Naive thymus-derived CD4-positive, alpha-beta T cell (primary cell): Measurements from ENCODE around the gene DUOXA1. TPM values are rescaled to one million over a fixed set of nuclear protein-coding genes. Genes with fewer than 3 reads are reported as not detected.

ENCODE experiments used
- ATAC-seq: fragments of 150-1000 bp; cut with Tn5 transposase; 2 replicates; pipeline ENCODE4 v1.10.0; 2021; ENCODE audit warnings: mild to moderate bottlenecking, moderate library complexity
- CTCF ChIA-PET: fragments of 350-600 bp; sonication (Branson Sonifier 250); formaldehyde crosslinking; loops from one replicate; lab custom pipeline; 2021; ENCODE audit warnings: antibody characterized with exemption; lab: Charles Lee
- POLR2A ChIA-PET: fragments of 350-600 bp; sonication (Branson Sonifier 250); formaldehyde crosslinking; loops from one replicate; lab custom pipeline; 2021; ENCODE audit warnings: antibody characterized with exemption, inconsistent platforms; lab: Charles Lee
- DNase-seq, 9 donors: peaks; one replicate each; pipeline versions ENCODE4 v3.0.0 to v3.0.0-alpha.2; 2020 to 2022; ENCODE audit warnings: mixed read lengths in 1 of 9
- H3K27ac ChIP-seq: one replicate; pipeline ENCODE4 v1.7.0; 2013; ENCODE audit warnings: mild to moderate bottlenecking, low read depth, low read length, moderate library complexity
- H3K27me3 ChIP-seq, 2 donors: one replicate each; pipeline ENCODE4 v1.7.0; 2013; ENCODE audit warnings: low read length in 2 of 2, mild to moderate bottlenecking in 2 of 2, moderate library complexity in 2 of 2; ENCODE audit not compliant: control insufficient read depth in 2 of 2, insufficient read depth in 2 of 2
- H3K36me3 ChIP-seq, 3 experiments: 1 replicate in 2 of 3; 2 replicates in 1 of 3; pipeline ENCODE4 v1.7.0; 2013; ENCODE audit warnings: low read length in 3 of 3, mild to moderate bottlenecking in 3 of 3, moderate library complexity in 1 of 3; ENCODE audit not compliant: insufficient read depth in 3 of 3, control insufficient read depth in 2 of 3
- H3K4me1 ChIP-seq, 2 donors: one replicate each; pipeline ENCODE4 v1.7.0; 2013; ENCODE audit warnings: low read length in 2 of 2, mild to moderate bottlenecking in 2 of 2, moderate library complexity in 1 of 2; ENCODE audit not compliant: control insufficient read depth in 2 of 2, insufficient read depth in 2 of 2
- H3K4me3 ChIP-seq: 2 replicates; pipeline ENCODE4 v1.7.0; 2013; ENCODE audit warnings: mild to moderate bottlenecking, low read length
- H3K9me3 ChIP-seq, 3 experiments: 1 replicate in 2 of 3; 2 replicates in 1 of 3; pipeline ENCODE4 v1.7.0; 2013; ENCODE audit warnings: low read length in 3 of 3; ENCODE audit not compliant: control insufficient read depth in 2 of 3
- H3K27ac Mint-ChIP-seq, 9 donors: one replicate each; pipeline ENCODE4 v1.8.0; 2020 to 2022; ENCODE audit warnings: mixed read lengths in 9 of 9, mild to moderate bottlenecking in 8 of 9, moderate library complexity in 5 of 9, inconsistent platforms in 2 of 9
- H3K27me3 Mint-ChIP-seq, 5 donors: one replicate each; pipeline ENCODE4 v1.8.0; 2021 to 2022; ENCODE audit warnings: mixed read lengths in 5 of 5, mild to moderate bottlenecking in 1 of 5
- H3K36me3 Mint-ChIP-seq, 5 donors: one replicate each; pipeline ENCODE4 v1.8.0; 2020 to 2022; ENCODE audit warnings: mixed read lengths in 5 of 5, mild to moderate bottlenecking in 3 of 5, inconsistent platforms in 1 of 5
- H3K4me1 Mint-ChIP-seq, 7 donors: one replicate each; pipeline ENCODE4 v1.8.0; 2020 to 2022; ENCODE audit warnings: mixed read lengths in 7 of 7, mild to moderate bottlenecking in 3 of 7, inconsistent platforms in 1 of 7
- H3K4me3 Mint-ChIP-seq, 10 donors: one replicate each; pipeline ENCODE4 v1.8.0; 2020 to 2022; ENCODE audit warnings: mild to moderate bottlenecking in 10 of 10, mixed read lengths in 10 of 10, moderate library complexity in 6 of 10, inconsistent platforms in 2 of 10
- H3K9me3 Mint-ChIP-seq, 11 donors: one replicate each; pipeline ENCODE4 v1.8.0; 2020 to 2022; ENCODE audit warnings: mixed read lengths in 11 of 11, mild to moderate bottlenecking in 4 of 11, inconsistent platforms in 1 of 11, moderate library complexity in 1 of 11
- intact Hi-C, 2 donors: fragments of 100-400 bp; cut with micrococcal nuclease; formaldehyde crosslinking; loops; one replicate each; pipeline ENCODE4 v1.15.1; 2023
- polyA plus RNA-seq, 2 donors: library from polyadenylated mRNA; unstranded; fragments of 300-500 nt; fragmentation: Illumina TruSeq; gene quantifications; one replicate each; pipeline ENCODE4 v1.2.3, GENCODE V29; 2021
- total RNA-seq, 6 experiments: library from RNA in 5 of 6; stranded (reverse) in 5 of 6; gene quantifications; 1 replicate in 5 of 6; 2 replicates in 1 of 6; pipeline ENCODE4 v1.2.3 and lab custom pipeline; 2021 to 2026

DUOXA1 gene
- total and polyA plus RNA-seq, 7 experiments from 2014 or later = 0.22 to 0.51 (median 0.49) TPM; not detected in 4

DNA sequence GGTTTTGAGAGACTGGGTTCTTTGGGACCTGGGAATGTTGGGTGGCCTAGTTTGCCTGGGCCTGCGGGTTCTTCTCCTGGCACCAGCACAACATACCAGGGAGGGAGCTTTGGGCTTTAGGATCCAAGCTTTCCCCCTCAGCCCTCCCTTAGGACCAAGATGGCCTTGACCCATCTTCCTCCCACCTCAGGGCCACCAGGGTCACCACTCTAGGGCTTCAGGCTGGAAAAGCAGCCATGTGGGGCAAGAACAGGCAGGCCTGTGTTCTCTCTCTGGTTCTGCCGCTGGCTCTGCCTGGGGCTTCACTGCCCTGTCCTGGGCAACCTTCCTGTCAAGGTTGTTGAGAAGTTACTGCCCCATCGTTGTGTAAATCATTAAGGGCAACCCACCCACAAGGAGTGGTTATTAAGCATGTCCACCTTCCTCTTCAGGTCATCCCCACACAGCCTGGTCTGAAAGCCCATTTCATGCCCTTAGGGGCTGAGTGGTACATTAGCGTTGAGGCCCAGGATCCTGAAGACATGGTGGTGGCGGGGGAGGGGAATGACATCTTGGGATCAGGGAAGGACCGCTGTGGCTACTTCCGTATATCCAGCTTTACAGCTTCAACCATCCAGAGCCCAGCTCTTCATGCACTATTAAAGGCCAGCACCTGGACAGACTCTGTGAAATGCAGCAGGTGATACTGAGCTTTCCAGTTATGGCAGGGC is 767 bp upstream of the DUOXA1 start:
- no peak for DNase-seq
- ATAC-seq = no peak
- no peak overlapping the region for H3K27ac Mint-ChIP-seq
- ChIA-PET CTCF (interaction anchor here (1.1 to 1.4 kb wide), 2 partner anchors 9 to 12 kb away, joined by 3 to 5 read pairs; no protein-coding TSS in a partner anchor), POLR2A (no interaction called here)
- Histone ChIP-seq H3K4me3 (no peak overlapping the region), H3K27ac (no peak overlapping the region), H3K9me3 (no peaks in the 10 kb centered on the region), H3K36me3 (no peaks in the 10 kb centered on the region), H3K27me3 (peaks cover 5 to 15% of the 10 kb centered on the region in 2 donors), H3K4me1 (no peaks in the 10 kb centered on the region)
- peaks cover 0 to 2% (median 0%) of the 10 kb centered on the region in 11 donors for H3K9me3 Mint-ChIP-seq
- intact Hi-C loops = no loop called here
- peaks cover 58 to 80% (median 65%) of the 10 kb centered on the region in 5 donors for H3K27me3 Mint-ChIP-seq
- peaks cover 0 to 2% (median 0%) of the 10 kb centered on the region in 5 donors for H3K36me3 Mint-ChIP-seq
- H3K4me3 Mint-ChIP-seq = peak overlapping the region in 9 of 10 donors; percentile 4 to 73 (median 43)
- H3K4me1 Mint-ChIP-seq = peaks cover 4 to 21% (median 12%) of the 10 kb centered on the region in 7 donors

DNA sequence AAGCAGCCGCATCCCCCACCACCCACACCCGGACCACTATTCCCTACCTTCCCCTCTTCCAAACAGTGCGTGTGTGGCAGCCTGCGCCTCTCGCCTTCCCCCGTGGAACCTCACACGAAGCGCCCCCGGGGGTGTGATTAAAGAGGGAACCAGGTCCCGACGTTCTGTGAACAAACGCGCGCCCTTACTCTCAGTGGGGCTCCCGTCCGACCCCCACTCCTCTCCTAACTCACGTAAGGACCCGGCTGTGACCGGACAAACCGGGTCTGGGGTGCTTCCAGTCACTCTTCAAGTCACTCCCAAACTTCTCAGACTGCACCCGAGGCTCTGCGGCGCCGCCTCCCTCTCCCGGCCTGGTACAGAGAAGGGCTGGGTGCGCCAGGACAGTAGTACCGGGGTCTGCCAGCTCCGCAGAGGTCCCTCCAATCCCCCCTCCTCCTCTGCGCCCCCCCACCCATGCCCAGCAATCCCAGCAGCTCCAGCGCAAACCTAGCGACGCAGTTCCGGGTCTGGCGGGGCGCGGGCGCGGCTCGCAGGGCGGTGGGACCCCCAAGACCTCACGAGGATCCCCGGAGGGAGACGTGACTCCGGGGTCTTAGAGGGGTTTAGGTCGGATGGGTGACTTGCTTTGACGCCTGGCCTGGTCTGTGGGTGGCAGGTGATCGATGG is 574 bp downstream of the DUOXA1 start:
- H3K36me3 ChIP-seq = no peaks in the 10 kb centered on the region
- H3K4me1 ChIP-seq = no peaks in the 10 kb centered on the region
- ATAC-seq (no peak), DNase-seq (no peak)
- H3K9me3 ChIP-seq = no peaks in the 10 kb centered on the region
- Mint-ChIP-seq H3K4me1 (peaks cover 0 to 13% (median 6%) of the 10 kb centered on the region in 7 donors), H3K4me3 (peak overlapping the region in 7 of 10 donors; percentile 14 to 69 (median 34)), H3K27me3 (peaks cover 61 to 81% (median 65%) of the 10 kb centered on the region in 5 donors), H3K27ac (no peak overlapping the region), H3K9me3 (peaks cover 0 to 2% (median 0%) of the 10 kb centered on the region in 11 donors), H3K36me3 (no peaks in the 10 kb centered on the region)
- POLR2A ChIA-PET = no interaction called here
- intact Hi-C loops = loop anchor here (10.0 kb wide), 2 partner anchors 76 to 486 kb away; no protein-coding TSS in a partner anchor
- H3K27ac ChIP-seq = no peak overlapping the region
- CTCF ChIA-PET = interaction anchor here (1.1 kb wide), 1 partner anchor 11 kb away, joined by 3 read pairs; no protein-coding TSS in a partner anchor
- no peak overlapping the region for H3K4me3 ChIP-seq
- peaks cover 0 to 8% of the 10 kb centered on the region in 2 donors for H3K27me3 ChIP-seq

DNA sequence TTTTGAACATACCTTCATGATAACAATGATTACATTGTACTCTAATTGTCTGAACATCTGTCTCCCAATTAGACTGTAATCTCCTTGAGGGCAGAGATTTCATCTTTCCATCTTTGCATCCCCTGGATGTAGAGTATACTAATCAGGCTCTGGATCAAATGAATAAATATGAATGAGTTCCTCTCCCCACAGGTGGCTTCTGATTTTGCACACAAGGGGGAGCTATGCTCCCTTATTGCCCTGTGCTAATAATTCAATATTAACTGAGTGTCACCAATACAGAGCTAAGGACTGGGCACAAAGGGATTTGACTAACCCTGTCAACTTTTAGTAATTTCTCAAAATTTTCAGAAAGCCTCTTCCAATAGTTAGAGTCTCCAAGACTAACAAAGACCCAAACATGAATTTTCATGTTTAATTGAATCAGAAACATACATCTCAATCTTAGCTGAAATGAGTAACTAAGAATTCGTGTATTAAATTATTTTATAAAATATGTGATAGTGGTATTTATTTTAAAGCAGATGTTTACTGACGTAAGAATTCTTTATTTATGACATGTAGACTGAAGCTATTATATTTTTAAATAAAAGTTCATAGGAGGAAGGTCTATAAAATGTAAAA is 3.0 kb downstream of the DUOXA1 start:
- Histone ChIP-seq H3K9me3 (no peaks in the 10 kb centered on the region), H3K4me1 (no peaks in the 10 kb centered on the region), H3K27me3 (peaks cover 0 to 8% of the 10 kb centered on the region in 2 donors), H3K27ac (no peak overlapping the region), H3K4me3 (no peak overlapping the region), H3K36me3 (no peaks in the 10 kb centered on the region)
- intact Hi-C loops = loop anchor here (1.0 to 10.0 kb wide), 8 partner anchors 9 to 488 kb away; no protein-coding TSS in a partner anchor
- CTCF ChIA-PET = interaction anchor here (0.7 to 1.5 kb wide), 4 partner anchors 8 to 290 kb away, joined by 3 to 12 read pairs (median 4); no protein-coding TSS in a partner anchor
- POLR2A ChIA-PET = interaction anchor here (1.0 kb wide), 1 partner anchor 74 kb away, joined by 3 read pairs; no protein-coding TSS in a partner anchor
- H3K9me3 Mint-ChIP-seq = peaks cover 0 to 2% (median 0%) of the 10 kb centered on the region in 11 donors
- ATAC-seq (peak; percentile 72), DNase-seq (peak in 7 of 9 donors; percentile 17 to 51 (median 43))
- peaks cover 59 to 70% (median 61%) of the 10 kb centered on the region in 5 donors for H3K27me3 Mint-ChIP-seq
- no peak overlapping the region for H3K27ac Mint-ChIP-seq
- peaks cover 0 to 13% (median 6%) of the 10 kb centered on the region in 7 donors for H3K4me1 Mint-ChIP-seq
- H3K4me3 Mint-ChIP-seq = no peak overlapping the region
- no peaks in the 10 kb centered on the region for H3K36me3 Mint-ChIP-seq

DNA sequence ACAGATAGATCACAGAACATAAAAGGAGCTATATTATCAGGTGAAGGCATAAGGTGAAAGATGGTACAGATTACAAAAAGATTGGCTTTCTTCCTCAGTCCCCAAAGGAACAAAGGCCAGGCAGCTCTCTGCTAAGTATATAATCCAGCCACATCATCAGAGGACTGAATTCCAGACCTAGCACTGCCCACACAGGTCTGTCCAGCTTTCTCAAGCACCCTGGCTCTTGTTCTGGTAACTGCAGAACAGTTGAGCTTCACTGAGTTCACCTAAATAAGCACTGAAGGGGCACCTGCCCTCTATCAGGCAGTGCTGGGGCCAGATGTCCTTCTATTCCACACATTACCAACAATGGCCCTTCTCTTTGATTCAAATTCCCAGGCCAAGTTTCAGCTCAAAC is 6.3 kb downstream of the DUOXA1 start:
- Histone ChIP-seq H3K4me1 (no peaks in the 10 kb centered on the region), H3K27ac (no peak overlapping the region), H3K9me3 (no peaks in the 10 kb centered on the region), H3K36me3 (no peaks in the 10 kb centered on the region), H3K27me3 (peaks cover 0 to 8% of the 10 kb centered on the region in 2 donors), H3K4me3 (no peak overlapping the region)
- Mint-ChIP-seq H3K4me1 (peaks cover 0 to 2% (median 2%) of the 10 kb centered on the region in 7 donors), H3K27ac (no peak overlapping the region), H3K9me3 (peaks cover 0 to 2% (median 0%) of the 10 kb centered on the region in 11 donors), H3K27me3 (peaks cover 49 to 66% (median 50%) of the 10 kb centered on the region in 5 donors), H3K4me3 (no peak overlapping the region), H3K36me3 (no peaks in the 10 kb centered on the region)
- CTCF ChIA-PET = no interaction called here
- intact Hi-C loops = loop anchor here (10.0 kb wide), 2 partner anchors 81 to 491 kb away; no protein-coding TSS in a partner anchor
- POLR2A ChIA-PET = no interaction called here
- DNase-seq (no peak), ATAC-seq (no peak)

DNA sequence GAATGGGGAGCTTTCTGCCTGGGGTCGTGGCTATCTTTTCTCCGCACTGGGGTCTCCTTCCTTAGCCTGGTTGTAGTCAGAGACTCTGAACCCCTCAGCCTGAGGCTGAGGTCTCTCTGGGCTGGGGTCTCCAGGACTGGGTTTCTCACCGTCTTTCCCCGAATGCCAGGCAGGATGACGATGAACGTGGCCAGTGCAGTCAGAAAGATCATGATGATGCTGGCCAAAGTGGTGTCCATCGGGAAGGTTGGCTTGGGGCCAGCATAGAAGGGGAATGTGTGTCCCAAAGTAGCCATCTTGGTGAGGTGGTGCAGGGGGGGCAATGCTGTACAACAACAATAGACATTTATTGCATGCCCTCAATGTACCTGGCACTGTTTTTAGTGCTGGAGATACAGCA is 7.0 kb downstream of the DUOXA1 start:
- Mint-ChIP-seq H3K36me3 (no peaks in the 10 kb centered on the region), H3K27ac (no peak overlapping the region), H3K9me3 (peaks cover 0 to 2% (median 0%) of the 10 kb centered on the region in 11 donors), H3K27me3 (peaks cover 48 to 66% (median 50%) of the 10 kb centered on the region in 5 donors), H3K4me3 (no peak overlapping the region), H3K4me1 (peaks cover 4 to 8% (median 6%) of the 10 kb centered on the region in 7 donors)
- Histone ChIP-seq H3K4me3 (no peak overlapping the region), H3K9me3 (no peaks in the 10 kb centered on the region), H3K36me3 (no peaks in the 10 kb centered on the region), H3K4me1 (peaks cover 0 to 2% of the 10 kb centered on the region in 2 donors), H3K27me3 (peaks cover 0 to 9% of the 10 kb centered on the region in 2 donors), H3K27ac (no peak overlapping the region)
- ChIA-PET CTCF (no interaction called here), POLR2A (no interaction called here)
- intact Hi-C loops = loop anchor here (10.0 kb wide), 2 partner anchors 82 to 492 kb away; no protein-coding TSS in a partner anchor
- no peak for DNase-seq
- ATAC-seq = no peak
